Smooth muscle cell (in vitro differentiated cells): ENCODE data around the gene WDR87. TPM values are rescaled to one million over a fixed set of nuclear protein-coding genes. Genes with fewer than 3 reads are reported as not detected.

Source experiments
- DNase-seq: peaks from one replicate; lab custom pipeline; 2025; ENCODE audit not compliant: unreplicated experiment; lab: John Stamatoyannopoulos, UW
- H2AFZ ChIP-seq: fragments of 200-600 bp; sonication (generic); 2 replicates; pipeline ENCODE4 v1.6.0; 2016; ENCODE audit warnings: antibody characterized with exemption, low read depth, mild to moderate bottlenecking
- H3F3A ChIP-seq: fragments of 200-600 bp; sonication (generic); 2 replicates; pipeline ENCODE4 v1.6.0; 2017; ENCODE audit warnings: antibody characterized with exemption, low read depth
- H3K27ac ChIP-seq: fragments of 200-600 bp; sonication (generic); 2 replicates; pipeline ENCODE4 v1.5.1; 2016; ENCODE audit warnings: low read depth, mild to moderate bottlenecking
- H3K27me3 ChIP-seq: fragments of 200-600 bp; sonication (generic); 2 replicates; pipeline ENCODE4 v1.6.1; 2016; ENCODE audit warnings: low read depth, mild to moderate bottlenecking
- H3K36me3 ChIP-seq: fragments of 200-600 bp; sonication (generic); 2 replicates; pipeline ENCODE4 v1.5.1; 2016; ENCODE audit warnings: low read depth
- H3K4me1 ChIP-seq: fragments of 200-600 bp; sonication (generic); 2 replicates; pipeline ENCODE4 v1.5.1; 2016; ENCODE audit warnings: low read depth
- H3K4me2 ChIP-seq: fragments of 200-600 bp; sonication (generic); 2 replicates; pipeline ENCODE4 v1.6.0; 2016; ENCODE audit warnings: mild to moderate bottlenecking
- H3K4me3 ChIP-seq: fragments of 200-600 bp; sonication (generic); 2 replicates; pipeline ENCODE4 v1.5.1; 2016; ENCODE audit warnings: mild to moderate bottlenecking
- H3K79me2 ChIP-seq: fragments of 200-600 bp; sonication (generic); 2 replicates; pipeline ENCODE4 v1.6.0; 2016; ENCODE audit warnings: low read depth, mild to moderate bottlenecking
- H3K9ac ChIP-seq: fragments of 200-600 bp; sonication (generic); 2 replicates; pipeline ENCODE4 v1.6.0; 2016; ENCODE audit warnings: low read depth
- H3K9me3 ChIP-seq: fragments of 200-600 bp; sonication (generic); replicated peaks from 2 replicates; pipeline ENCODE4 v1.5.1; 2016; ENCODE audit warnings: low read depth
- H4K20me1 ChIP-seq: fragments of 200-600 bp; sonication (generic); 2 replicates; pipeline ENCODE4 v1.6.0; 2016; ENCODE audit warnings: low read depth
- WGBS: methylation state at CpG from one replicate; pipeline ENCODE4 v1.1.7; 2016; ENCODE audit warnings: low lambda C conversion rate; 5-methylcytosine and 5-hydroxymethylcytosine counted together
- polyA plus RNA-seq: library from polyadenylated mRNA; unstranded; fragments of >200 nt; fragmentation: Nextera tagmentation; extraction: Ambion mirVana; gene quantifications from 2 replicates; pipeline ENCODE4 v1.2.1, GENCODE V29; 2016
- total RNA-seq: library from RNA; depleted of rRNA; stranded (reverse); fragments of >200 nt; gene quantifications from 2 replicates; pipeline ENCODE4 v1.2.3, GENCODE V29; 2014
- TF ChIP-seq, protein P1 (sequence below): fragments of 200-600 bp; sonication (generic); IDR thresholded peaks from 2 replicates; pipeline ENCODE4 v1.5.1; 2017; ENCODE audit warnings: borderline replicate concordance, mild to moderate bottlenecking, antibody characterized with exemption; ENCODE audit not compliant: insufficient read depth, poor library complexity, severe bottlenecking

Gene WDR87
- total and polyA plus RNA-seq, 2 experiments from 2014 or later: not detected

DNA sequence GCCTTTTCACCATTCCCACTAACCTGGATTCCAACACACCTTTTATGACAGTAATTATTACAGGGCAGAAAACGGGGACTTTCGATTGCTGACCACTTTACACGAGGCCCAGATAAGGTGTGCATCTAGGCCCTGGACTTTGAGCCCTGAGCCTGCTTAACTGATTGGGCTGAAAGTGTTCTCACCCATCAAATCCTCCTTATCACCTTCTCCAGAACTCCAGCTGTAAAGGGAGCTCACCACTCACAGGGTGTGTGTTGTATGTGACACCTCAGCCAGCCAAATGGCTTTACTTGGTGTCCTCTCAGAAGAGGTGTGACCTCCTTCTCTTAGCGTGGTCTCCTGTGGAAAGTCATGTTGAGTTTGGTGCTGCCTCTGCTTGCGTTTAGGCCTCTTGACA, 37.1 kb upstream of the WDR87 start:
- H2AFZ ChIP-seq: no peak overlapping the region
- peaks cover 11% of the 10 kb centered on the region for H3K79me2 ChIP-seq
- H4K20me1 ChIP-seq: no peaks in the 10 kb centered on the region
- no peak overlapping the region for H3K4me2 ChIP-seq
- TF ChIP-seq, protein P1, sequence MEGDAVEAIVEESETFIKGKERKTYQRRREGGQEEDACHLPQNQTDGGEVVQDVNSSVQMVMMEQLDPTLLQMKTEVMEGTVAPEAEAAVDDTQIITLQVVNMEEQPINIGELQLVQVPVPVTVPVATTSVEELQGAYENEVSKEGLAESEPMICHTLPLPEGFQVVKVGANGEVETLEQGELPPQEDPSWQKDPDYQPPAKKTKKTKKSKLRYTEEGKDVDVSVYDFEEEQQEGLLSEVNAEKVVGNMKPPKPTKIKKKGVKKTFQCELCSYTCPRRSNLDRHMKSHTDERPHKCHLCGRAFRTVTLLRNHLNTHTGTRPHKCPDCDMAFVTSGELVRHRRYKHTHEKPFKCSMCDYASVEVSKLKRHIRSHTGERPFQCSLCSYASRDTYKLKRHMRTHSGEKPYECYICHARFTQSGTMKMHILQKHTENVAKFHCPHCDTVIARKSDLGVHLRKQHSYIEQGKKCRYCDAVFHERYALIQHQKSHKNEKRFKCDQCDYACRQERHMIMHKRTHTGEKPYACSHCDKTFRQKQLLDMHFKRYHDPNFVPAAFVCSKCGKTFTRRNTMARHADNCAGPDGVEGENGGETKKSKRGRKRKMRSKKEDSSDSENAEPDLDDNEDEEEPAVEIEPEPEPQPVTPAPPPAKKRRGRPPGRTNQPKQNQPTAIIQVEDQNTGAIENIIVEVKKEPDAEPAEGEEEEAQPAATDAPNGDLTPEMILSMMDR: no peak
- no peaks in the 10 kb centered on the region for H3K4me1 ChIP-seq
- WGBS: 91% methylated on average over 5 of the region's 5 CpGs
- H3F3A ChIP-seq: no peaks in the 10 kb centered on the region
- no peak overlapping the region for H3K4me3 ChIP-seq
- DNase-seq: no peak
- no peak overlapping the region for H3K9ac ChIP-seq
- H3K36me3 ChIP-seq: no peaks in the 10 kb centered on the region
- no peaks in the 10 kb centered on the region for H3K27me3 ChIP-seq
- H3K27ac ChIP-seq: no peak overlapping the region
- H3K9me3 ChIP-seq: no peaks in the 10 kb centered on the region

DNA sequence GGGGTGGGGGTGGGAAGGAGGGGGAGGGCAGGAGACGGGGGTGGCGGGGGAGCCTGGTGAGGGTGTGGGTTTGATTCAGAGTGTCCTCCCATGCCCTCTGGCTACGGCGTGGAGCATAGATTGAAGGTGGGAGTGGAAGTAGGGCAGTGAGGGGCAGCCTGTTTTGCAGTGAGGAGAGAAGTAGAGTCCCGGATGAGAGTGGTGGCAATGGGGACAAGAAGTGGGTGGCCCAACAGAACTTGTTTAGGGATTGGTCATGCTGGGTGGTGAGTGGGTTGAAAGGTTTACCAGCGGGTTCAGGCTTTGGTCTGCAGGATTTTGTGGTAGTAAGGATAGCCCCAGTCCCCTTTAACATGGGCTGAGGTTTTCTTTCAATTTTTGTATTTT, 36.1 kb upstream of the WDR87 start:
- no peaks in the 10 kb centered on the region for H3K9me3 ChIP-seq
- no peak overlapping the region for H3K4me3 ChIP-seq
- 89% methylated on average over 4 of the region's 6 CpGs for WGBS
- no peaks in the 10 kb centered on the region for H3F3A ChIP-seq
- TF ChIP-seq, protein P1: no peak
- H3K4me1 ChIP-seq: no peaks in the 10 kb centered on the region
- no peaks in the 10 kb centered on the region for H3K36me3 ChIP-seq
- no peak overlapping the region for H3K27ac ChIP-seq
- no peak for DNase-seq
- H3K4me2 ChIP-seq: no peak overlapping the region
- H2AFZ ChIP-seq: no peak overlapping the region
- H3K9ac ChIP-seq: no peak overlapping the region
- H4K20me1 ChIP-seq: no peaks in the 10 kb centered on the region
- peaks cover 11% of the 10 kb centered on the region for H3K79me2 ChIP-seq
- no peaks in the 10 kb centered on the region for H3K27me3 ChIP-seq

DNA sequence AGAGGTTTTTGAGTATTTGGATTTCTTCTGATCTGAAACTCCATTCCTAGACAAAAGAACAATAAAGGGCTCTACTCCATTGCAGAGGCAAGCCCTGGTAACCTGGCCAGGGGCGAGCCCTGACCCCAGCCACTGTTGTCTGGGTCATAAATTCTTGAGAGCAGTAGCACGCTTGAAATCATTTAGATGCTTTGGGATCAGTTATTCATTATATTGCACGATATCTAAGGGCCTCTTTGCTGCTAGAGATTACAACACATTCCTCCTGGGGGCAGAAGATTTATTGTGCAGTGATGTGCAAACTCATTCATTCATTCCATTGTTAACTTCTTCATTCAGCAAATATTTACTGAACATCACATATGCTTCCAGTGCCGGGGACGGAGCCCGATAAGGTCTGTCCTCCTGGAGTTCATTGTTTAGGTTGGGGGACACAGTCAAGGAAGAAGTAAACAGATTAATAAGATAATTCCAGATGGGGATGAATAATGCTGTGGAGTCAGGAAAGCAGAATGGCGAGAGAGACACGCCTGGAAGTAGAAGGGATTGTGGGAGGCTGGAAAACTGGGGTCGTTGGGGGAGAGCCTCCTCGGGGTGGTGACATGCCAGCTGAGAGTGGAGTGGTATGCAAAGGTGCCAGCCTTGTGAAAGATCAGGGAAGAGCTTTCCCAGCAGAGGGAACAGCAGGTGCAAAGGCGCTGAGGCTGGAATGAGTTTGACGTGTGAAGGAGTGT, 35.6 kb upstream of the WDR87 start:
- Histone ChIP-seq H3K4me3 (no peak overlapping the region), H3K9ac (no peak overlapping the region), H2AFZ (no peak overlapping the region), H4K20me1 (no peaks in the 10 kb centered on the region), H3K27me3 (no peaks in the 10 kb centered on the region), H3F3A (no peaks in the 10 kb centered on the region), H3K4me1 (no peaks in the 10 kb centered on the region), H3K79me2 (peaks cover 11% of the 10 kb centered on the region), H3K27ac (no peak overlapping the region), H3K36me3 (no peaks in the 10 kb centered on the region), H3K9me3 (no peaks in the 10 kb centered on the region), H3K4me2 (no peak overlapping the region)
- 92% methylated on average over 10 of the region's 12 CpGs for WGBS
- TF ChIP-seq, protein P1: no peak
- DNase-seq: no peak

DNA sequence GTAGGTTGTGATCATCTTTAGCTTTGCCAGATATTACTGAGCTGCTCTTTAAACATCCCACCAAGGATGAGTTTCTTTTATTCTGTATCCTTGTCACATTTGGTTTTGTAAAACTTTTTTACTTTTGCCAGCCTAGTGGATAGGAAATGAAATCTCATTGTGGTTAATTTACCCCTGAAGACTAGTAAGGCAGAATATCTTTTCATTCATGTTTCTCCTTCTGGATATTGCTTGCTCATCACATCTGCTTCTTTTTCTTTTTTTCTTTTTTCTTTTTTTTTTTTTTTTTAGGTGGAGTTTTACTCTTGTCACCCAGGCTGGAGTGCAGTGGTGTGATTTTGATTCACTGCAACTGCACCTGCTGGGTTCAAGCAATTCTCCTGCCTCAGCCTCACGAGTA, 32.0 kb upstream of the WDR87 start:
- no peak for DNase-seq
- Histone ChIP-seq H3K79me2 (no peaks in the 10 kb centered on the region), H4K20me1 (peaks cover 7% of the 10 kb centered on the region), H3K9me3 (no peaks in the 10 kb centered on the region), H3K4me3 (no peak overlapping the region), H3K4me2 (no peak overlapping the region), H3K36me3 (no peaks in the 10 kb centered on the region), H2AFZ (no peak overlapping the region), H3K9ac (no peak overlapping the region), H3K4me1 (peaks cover 4% of the 10 kb centered on the region), H3K27ac (no peak overlapping the region), H3F3A (no peaks in the 10 kb centered on the region), H3K27me3 (no peaks in the 10 kb centered on the region)
- WGBS: 100% methylated on average over 1 of the region's 1 CpG
- TF ChIP-seq, protein P1: no peak
